CD4-positive, alpha-beta T cell treated with Interleukin-4 for 1 hour (primary cell): ENCODE data around the gene RBPJ.

Source experiments
- DNase-seq, 2 donors: peaks; one replicate each; pipeline ENCODE4 v3.0.0-alpha.2; 2020 to 2022

Gene RBPJ

DNA sequence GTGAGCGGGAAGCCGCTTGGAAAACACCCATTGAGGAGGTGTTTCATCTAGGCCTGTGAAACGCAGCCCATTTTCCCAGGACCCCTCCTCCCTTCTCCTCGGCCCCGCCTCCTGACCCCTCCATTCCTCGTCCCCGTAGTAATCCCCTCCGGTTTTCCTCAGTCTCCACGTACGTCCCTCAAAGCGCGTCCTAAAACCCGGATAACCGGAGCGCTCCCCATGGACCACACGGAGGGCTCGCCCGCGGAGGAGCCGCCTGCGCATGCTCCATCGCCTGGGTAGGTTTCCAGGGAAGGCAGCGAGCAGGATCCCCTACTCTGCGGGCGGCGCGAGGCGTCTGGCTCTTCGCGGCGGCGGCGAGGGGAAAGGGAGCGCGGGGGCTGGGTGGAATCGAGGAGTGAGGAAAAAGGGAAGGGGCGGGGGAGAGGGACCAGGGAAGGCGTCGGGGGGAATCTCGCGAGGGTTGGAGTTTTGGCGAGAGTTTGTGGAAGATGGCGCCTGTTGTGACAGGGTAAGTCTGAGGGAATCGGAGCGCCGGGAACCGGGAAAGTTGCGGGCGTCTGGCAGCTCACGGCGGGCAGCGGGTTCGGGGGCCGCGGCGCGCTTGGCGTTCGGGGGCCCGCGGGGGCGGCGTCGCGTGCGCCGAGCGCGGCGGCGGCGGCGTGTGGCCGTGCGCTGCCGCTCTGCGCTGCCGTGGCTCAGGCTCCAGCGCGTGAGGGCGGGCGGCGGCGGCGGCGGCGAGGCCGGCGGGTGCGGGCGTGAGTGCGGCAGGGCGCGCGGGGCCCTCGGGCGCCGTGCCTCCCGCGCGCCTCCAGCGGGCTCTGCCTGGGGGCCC is at the start of gene RBPJ:
Gene RBPJ (plus strand): TSS at position 477 of the 835 bp plus-strand sequence. CDS start 15 bp downstream, at position 492.
- DNase-seq: peak; percentile 89 to 92

DNA sequence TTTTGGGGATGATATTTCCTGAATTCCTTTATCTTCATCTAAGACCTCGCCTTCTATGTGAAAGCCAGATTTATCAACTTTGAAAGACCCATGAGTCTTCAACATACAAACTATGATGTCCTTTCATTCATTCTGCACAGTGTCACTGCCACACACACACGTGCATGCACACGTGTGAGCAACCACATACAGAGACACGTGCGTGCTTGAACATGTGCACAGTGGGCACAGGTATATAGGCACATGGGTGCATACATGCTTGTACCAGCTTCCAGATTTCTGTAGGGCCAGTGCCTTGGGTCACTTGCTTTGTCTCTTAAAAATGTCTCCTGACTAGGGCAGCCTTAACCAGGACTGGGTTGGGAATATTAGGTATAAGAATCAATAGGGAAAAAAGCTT is 49.1 kb upstream of the RBPJ start:
- DNase-seq: no peak

DNA sequence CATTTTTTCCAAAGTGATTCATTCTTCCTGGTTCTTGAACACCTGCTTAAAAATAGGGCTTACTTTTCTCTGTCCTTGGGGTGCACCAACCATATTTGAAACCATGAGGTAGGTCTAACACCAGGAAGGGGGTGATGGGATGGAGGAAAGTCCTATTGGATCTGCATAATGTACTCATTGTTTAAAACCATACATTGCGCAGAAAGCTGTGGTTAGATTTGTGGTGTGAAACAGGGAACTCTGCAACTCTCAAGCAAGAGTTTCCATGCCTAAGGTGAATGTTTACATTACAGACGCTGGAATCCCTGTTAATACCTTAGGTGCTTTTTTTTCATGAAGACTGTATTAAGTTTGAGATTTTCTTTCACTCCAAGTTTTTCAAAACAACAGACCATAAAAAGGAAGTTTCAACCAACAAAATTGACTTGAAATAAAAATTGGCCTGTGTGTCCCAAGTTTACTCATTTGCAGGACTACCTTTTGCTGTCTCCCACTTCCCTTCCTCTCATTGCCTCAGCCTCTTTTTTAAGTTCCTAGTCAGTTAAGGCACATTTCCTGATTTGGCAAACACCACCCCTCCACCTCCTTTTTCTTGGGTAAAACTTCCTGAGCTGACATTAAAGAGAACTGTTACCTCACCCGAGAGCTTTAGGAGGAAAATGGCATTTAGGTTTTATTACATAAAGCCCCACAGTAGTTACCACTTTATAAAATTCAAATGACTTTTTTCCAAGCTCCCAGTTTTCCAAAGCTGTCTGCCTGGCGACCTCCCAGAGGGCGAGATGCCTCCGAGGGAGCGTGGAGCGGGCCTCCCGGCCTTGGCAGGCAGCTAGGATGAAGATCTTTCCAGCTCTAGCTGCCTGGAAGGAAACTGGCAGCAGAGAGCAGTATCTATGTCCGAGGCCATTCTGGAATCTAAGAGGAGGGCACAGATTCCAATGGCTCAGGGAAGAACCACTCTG is 47.9 kb upstream of the RBPJ start:
- no peak for DNase-seq

DNA sequence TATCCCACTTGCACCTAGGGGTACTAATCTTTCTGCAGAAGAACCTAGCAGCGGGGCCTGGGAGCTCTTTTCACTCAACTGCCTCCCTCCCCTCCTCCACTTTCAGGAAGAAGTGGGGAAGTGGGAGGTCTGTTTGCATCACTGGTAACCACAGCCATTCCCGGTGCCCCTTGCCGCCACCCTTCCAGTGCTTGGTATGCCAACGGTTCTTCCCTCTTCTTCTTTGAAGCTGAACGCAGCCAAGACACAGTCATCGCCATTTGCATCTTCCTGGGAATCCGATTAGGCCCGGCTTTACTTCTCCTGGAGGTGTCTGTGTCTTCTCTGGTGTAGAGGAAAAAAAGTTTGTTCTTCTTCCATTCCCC is 47.2 kb upstream of the RBPJ start:
- DNase-seq: peak in 1 of 2 donors; percentile 37

DNA sequence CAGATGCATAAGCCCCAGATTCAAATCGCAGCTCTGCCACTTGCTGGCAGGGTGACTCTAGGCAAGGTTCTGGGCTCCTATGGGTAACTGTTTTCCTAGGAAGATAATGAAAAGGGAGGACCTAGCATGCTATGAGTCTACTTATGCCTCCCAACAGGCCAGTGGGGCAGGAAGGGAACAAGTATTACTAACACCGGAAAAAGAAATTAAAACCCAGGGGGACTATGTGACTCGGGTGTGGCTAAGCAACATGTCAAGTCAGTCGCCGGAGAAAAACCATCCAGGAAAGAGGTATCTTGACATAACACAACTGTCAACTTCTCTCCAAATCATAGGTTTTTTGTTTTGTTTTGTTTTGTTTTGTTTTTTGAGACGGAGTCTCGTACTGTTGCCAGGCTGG is 45.5 kb upstream of the RBPJ start:
- peak in 1 of 2 donors; percentile 19 for DNase-seq

DNA sequence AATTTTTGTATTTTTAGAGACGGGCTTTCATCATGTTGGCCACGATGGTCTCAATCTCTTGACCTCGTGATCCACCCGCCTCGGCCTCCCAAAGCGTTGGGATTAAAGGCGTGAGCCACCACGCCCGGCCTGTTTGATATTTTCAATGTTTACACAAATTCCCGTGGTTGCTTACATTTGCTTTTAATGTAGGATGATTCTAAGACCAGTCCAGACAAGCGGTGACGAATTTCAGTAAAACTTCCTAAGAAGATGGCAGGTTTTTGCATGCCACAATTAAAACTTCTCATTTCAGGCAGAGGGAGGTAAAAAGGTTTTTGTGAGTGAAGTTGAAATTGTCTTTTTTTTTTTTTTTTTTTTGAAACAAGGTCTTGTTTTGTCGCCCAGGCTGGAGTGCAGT is 41.4 kb upstream of the RBPJ start:
- DNase-seq: no peak

DNA sequence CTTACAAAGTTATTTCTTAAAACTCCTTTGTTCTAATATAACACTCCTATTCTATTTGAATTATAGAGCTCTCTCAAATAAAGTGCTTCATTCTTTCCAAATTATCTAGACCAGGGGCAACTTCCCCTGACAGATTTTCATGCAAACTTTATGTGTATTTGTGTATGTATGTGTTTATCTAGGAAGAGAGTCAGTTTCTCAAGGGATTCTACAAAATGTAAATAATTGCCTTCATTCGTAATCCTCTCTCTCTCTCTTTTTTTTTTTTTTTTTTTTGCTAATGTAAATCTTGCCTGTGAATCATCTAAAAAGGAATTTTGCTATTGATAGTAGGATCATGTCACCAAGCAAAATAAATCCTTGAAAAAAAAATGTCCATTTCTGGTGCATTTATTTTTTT is 38.9 kb upstream of the RBPJ start:
- DNase-seq: no peak

DNA sequence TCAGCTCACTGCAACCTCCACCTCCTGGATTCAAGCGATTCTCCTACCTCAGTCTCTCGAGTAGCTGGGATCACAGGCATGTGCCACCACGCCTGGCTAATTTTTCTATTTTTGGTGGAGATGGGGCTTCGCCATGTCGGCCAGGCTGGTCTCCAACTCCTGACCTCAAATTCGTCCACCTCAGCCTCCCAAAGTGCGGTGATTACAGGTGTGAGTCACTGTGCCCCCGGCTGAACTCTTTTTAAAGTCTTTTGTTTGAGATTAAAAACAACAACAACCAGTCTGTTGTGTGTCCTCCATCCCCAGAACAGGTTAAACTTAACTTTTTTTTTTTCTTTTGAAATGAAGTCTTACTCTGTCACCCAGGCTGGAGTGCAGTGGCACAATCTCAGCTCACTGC is 36.3 kb upstream of the RBPJ start:
- DNase-seq: no peak

DNA sequence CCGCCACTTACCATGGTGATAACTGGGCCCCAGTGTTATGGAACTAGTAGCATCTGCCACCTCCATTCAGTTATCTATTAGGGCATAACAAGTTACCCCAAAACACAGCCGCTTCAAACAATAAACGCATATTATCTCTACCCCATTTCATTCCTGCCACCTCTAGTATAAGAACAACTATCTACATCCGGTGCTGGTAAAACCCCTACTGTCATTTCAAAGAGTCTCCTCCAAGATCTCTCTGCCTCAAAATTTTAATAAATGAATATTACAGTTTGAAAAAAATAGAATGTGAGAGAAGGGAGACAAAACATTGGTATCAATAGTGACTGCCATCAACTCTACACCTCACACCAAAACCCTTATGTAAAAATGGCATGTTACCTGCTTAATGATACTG is 35.5 kb upstream of the RBPJ start:
- DNase-seq: no peak

DNA sequence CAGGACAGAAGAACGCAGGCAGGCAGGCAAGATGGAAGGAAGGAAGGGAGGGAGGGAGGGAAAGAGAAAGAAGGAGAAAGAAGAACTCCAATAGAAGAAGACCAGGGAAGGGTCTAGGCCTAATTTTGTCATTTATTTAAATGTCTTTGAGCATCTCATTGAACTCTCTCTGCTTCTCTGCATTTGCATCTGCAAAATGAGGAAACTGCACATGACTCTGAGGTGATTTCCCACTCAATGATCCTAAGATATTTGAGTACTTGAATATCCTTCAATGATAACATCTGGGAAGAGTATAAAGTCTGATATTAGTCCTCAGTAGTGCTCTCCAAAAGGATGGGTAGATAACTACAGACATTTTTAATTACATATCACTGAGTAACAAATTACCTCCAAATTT is 33.1 kb upstream of the RBPJ start:
- DNase-seq: no peak

DNA sequence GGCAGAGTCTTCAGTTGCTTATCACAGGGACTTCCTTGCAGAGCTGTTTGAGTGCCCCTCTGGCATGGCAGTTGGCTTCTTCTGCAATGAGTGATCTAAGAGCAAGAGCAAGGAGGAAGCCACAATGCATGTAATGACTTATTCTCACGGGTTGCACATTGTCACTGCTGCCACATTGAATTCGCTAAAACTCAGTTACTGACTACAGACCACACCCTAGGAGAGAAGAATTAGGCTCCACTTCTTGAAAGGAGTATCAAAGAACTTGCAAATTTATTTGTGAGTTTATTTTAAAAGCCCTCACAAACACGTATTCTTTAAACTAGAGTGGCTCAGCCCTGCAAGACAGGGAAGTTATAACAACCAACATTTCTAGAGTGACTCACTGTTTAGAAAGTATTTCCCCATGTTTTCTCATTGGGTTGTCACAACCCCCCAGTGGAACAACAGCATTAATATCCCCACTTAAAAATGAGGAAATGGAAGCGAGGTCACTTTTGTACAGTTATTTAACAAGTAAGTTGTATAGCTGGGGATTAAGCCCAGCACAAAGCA is 32.4 kb upstream of the RBPJ start:
- DNase-seq: peak; percentile 22 to 67

DNA sequence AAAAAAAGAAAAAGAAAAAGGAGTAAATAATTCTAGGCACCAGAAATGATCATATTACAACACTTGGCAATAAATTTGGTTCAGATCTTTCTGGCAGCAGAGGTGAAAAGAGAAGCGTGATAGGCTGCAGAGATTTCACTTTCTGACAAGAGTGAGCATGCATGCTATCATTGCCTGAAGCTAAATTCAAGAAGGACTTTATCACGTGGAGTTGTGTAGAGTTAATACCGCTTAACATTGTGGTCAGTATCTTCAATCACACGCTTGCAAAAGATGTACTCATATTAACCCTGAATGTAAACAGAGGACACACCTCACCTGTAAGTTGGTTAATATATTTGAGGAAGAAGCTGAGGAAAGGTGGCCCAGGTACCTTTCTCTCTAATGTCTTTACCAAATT is 31.4 kb upstream of the RBPJ start:
- DNase-seq: no peak

DNA sequence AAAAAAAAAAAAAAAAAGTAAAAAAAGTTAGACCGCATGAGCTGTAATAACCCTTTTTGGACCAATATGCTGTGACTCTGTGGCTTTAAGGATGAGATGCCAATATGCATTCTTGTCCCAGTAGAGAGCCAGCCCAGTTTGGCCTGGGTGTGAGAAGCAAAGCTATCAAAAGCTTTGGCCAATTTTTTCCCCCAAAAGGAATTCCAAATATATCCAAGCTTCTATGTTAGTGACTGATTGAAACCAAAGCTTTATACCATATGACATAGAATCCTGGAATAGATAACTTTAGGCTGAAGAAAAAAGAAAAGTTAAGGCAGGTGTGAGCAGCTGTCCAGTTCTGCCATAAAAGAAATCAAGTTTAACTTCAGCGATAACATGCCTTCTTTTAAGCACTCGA is 30.5 kb upstream of the RBPJ start:
- no peak for DNase-seq

DNA sequence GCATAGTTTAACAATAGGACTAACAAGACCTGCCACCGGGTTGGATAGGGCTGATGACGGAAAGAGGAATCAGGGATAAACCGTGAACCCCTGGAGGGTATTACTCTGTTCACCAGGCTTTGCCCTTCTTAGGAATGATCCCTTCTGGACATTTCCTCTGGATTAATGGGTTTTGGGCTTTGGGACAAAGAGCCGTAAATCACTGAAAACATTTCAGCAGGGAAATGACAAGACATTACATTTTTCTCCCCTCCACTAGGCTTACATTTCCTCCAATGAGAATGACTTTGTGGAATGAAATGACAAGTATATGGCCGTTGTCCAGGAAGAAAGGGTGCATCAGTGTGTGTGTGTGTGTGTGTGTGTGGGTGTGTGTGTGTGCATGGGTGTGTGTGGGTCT is 25.9 kb upstream of the RBPJ start:
- DNase-seq: no peak

DNA sequence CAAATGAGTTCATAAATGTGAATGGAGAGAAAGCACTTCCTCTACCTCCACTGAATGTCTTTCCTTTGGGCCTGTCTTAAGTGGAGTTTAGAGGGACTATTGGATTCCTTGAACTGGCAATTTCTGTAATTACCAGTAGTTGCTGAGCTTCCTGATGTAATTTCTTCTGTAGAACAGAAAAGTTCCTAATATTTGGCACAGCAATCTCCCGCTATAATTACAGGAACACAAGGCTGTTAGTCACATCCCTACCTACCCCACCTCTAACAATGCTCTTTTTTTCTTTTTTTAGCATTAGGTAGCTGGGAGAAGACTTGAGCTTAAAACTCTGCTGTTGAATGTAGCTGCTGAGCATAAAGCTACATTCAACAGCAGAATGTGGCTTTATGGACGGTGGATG is 24.8 kb upstream of the RBPJ start:
- DNase-seq: no peak

DNA sequence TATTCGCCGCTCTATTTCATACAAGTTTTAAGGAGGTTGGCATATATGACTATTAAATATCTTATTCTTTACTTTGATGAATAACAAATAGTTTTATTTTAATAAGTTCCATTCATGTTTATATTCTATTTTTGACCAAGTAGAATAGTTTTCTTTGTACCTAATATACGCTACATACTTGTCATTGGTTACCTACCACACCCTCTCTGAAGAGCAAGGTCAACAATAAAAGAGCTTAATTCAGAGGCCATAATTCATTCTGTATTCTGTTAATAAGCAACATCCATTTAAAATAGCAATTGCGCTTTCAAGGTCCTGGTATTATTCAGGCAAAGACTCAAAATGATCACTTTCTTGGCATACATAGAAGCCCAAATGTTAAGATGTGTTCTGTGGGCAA is 24.3 kb upstream of the RBPJ start:
- no peak for DNase-seq

DNA sequence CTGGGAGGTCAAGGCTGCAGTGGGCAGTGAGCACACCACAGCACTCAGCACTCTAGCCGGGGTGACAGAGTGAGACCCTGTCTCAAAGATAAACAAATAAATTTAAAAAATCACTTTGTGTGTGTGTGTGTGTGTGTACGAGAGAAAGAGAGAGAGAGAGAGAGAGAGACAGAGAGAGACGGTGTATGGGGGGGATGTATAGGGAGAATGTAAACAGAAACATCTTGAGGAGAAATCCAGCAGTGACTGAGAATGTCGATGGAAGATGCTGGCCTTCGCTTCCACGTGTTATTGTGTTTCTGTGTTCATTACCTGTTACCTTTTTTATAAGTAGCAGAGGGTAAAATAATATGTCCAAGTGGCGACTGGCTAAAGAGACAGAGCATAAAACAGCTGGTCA is 23.6 kb upstream of the RBPJ start:
- DNase-seq: no peak

DNA sequence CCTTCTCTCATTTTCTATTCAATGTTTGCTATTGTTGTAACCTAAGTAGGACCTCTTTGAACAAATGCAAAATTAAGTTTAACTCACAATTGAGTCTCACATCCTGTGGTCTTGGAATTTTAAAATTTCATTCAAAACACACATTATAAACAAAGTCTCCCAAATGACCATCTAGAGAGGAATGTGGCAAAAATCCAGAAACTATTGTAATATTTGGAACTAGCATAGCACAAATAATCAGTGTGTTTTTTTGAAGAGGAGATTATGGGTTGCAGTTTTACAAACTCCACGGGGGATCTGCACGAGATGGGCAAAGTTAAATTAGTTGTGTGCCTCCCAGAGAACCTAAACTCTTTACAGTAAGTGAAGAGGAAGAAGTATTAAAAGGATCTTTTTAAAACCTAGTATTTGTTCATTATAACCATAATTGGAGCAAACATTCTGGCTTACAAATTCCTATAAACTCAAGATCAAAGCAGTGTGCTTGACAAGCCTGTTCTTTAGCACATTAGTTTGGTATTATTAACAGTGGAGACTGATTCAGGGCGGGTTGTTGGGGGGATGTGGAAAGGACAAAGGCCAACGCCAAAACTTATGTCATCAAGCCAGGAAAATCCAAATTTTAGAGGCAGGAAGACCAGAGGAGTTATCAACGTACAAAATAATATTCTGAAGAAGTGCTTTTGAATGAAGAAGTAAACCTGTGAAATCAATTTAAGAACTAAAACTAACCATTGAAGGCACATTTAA is 22.4 kb upstream of the RBPJ start:
- DNase-seq: no peak

DNA sequence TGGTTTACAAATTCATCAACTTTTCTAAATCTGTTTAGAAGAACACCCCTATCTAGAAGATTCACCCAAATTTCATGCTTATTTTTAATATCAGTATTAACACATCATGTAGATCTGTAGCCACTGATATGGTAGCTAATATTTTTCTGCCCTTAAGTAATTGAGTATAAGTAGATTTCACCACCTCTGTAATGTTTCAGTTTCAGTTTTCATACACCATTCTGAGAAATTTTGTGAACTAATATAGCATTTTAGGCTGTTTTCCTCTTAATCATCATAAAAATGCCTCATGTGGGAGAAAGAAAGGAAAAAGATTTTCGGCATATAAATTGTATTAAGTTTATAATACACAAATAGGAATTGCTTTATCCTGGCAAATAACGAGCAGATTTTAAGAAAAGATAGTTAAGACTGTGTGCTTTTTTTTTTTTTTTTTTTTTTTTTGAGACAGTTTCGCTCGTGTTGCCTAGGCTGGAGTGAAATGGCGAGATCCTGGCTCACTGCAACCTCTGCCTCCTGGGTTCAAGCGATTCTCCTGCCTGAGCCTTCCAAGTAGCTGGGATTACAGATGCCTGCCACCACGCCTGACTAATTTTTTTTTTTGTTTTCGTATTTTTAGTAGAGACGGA is 21.4 kb upstream of the RBPJ start:
- peak in 1 of 2 donors; percentile 35 for DNase-seq

DNA sequence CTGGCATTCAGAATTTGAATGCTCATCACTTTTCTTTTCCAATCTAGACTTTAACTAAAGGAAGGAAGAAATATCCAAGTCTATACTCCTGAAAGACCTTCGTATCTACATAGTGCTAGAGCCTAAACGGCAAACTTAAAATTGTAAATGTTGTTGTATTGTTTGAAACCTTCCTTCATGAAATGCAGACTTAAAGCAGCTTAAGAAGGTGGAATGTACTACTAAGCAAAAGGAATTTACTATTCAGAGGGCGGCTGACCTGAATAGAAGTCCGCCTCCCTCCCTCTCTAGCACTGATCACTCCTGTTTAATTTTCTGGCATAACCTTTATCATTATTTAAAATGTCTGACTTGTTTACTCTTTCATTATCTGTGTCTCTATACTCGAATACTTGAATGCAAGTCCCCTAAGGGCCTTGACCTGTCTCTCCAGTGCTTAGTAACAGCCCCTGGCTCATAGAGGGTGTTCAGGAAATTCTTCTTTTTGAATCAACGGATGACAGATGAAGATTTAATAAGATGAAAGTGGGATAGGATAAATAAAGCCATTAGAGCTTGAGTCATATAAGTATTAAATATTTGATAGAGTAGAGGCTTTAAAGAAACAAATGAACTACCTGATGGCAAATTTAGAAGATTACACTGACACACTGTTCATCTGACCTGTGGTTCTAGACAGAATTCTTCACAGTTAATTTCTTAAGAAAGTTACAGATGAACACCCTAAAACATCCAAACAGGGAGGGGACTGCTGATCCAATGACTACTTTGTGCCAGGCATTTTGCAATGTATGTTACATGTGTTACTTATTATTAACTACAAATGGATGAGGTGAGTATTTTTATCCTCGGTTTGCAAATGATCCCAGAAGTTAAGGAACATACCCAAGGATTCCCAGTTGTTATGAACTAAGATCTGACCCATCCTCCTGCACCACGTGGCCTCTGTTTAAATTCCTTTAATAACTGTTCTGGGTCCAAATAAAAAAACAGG is 20.2 kb upstream of the RBPJ start:
- no peak for DNase-seq
